HFF-Myc (cell line): ENCODE results near the gene SNPH.

Experiments used
- DNase-seq: peaks from one replicate; pipeline ENCODE4 v3.0.0-alpha.2; 2011; ENCODE audit warnings: low read depth; ENCODE audit errors: extremely low read depth
- H3K4me3 ChIP-seq: replicated peaks from 2 replicates; pipeline ENCODE4 v1.5.1; 2011; ENCODE audit warnings: low read depth, mild to moderate bottlenecking, control low read depth, low read length
- CTCF ChIP-seq: IDR thresholded peaks from 2 replicates; pipeline ENCODE4 v1.5.1; 2012; ENCODE audit warnings: mild to moderate bottlenecking, low read depth, low read length, control low read depth; ENCODE audit errors: missing control alignments

SNPH gene

GRCh38 chr20:1310506-1311190, 44.6 kb downstream of the SNPH start:
- DNase-seq = no peak
- TF ChIP-seq CTCF = no peak
- H3K4me3 ChIP-seq = no peak overlapping the region

GRCh38 chr20:1312308-1312707, 46.2 kb downstream of the SNPH start:
- TF ChIP-seq CTCF = no peak
- DNase-seq = no peak
- no peak overlapping the region for H3K4me3 ChIP-seq

GRCh38 chr20:1312904-1313235, 46.8 kb downstream of the SNPH start:
- no peak for TF ChIP-seq CTCF
- no peak for DNase-seq
- H3K4me3 ChIP-seq = no peak overlapping the region

- peak; percentile 96 for TF ChIP-seq CTCF
- H3K4me3 ChIP-seq = 0 out of 2 replicates have a peak overlapping the region, but pooled peaks have one; percentile 16
- DNase-seq = no peak
Observed at GRCh38 chr20:1313236-1313964, 47.3 kb downstream of the SNPH start.

- DNase-seq = no peak
- H3K4me3 ChIP-seq = no peak overlapping the region
- TF ChIP-seq CTCF = no peak
Observed at GRCh38 chr20:1315804-1316203, 49.7 kb downstream of the SNPH start.

- H3K4me3 ChIP-seq = no peak overlapping the region
- no peak for DNase-seq
- no peak for TF ChIP-seq CTCF
Observed at GRCh38 chr20:1317545-1318255, 51.6 kb downstream of the SNPH start.
